Loucy (cell line): ENCODE data around the gene YIF1A.

Experiments used
- H2AFZ ChIP-seq: fragments of 200-600 bp; sonication (generic); 2 replicates; pipeline ENCODE4 v1.6.0; 2016; ENCODE audit warnings: antibody characterized with exemption, mild to moderate bottlenecking, low read length, moderate library complexity
- H3F3A ChIP-seq: fragments of 200-600 bp; 2 replicates; pipeline ENCODE4 v1.6.0; 2016; ENCODE audit warnings: antibody characterized with exemption, low read depth, mild to moderate bottlenecking
- H3K27me3 ChIP-seq: fragments of 200-600 bp; sonication (generic); 2 replicates; pipeline ENCODE4 v1.6.1; 2014; ENCODE audit warnings: low read length, mild to moderate bottlenecking; ENCODE audit not compliant: insufficient read depth, poor library complexity, severe bottlenecking
- H3K36me3 ChIP-seq: fragments of 200-600 bp; sonication (generic); 2 replicates; pipeline ENCODE4 v1.6.1; 2016; ENCODE audit warnings: low read length; ENCODE audit not compliant: insufficient read depth
- H3K4me1 ChIP-seq: fragments of 200-600 bp; sonication (generic); 2 replicates; pipeline ENCODE4 v1.5.1; 2014; ENCODE audit warnings: low read length, mild to moderate bottlenecking; ENCODE audit not compliant: insufficient read depth, poor library complexity, severe bottlenecking
- H3K4me2 ChIP-seq: fragments of 200-600 bp; sonication (generic); 2 replicates; pipeline ENCODE4 v1.6.0; 2014; ENCODE audit warnings: antibody characterized with exemption, low read length, low read depth, mild to moderate bottlenecking; ENCODE audit not compliant: poor library complexity, severe bottlenecking
- H3K4me3 ChIP-seq: fragments of 200-600 bp; sonication (generic); 2 replicates; pipeline ENCODE4 v1.5.1; 2014; ENCODE audit warnings: low read length, mild to moderate bottlenecking, mixed read lengths; ENCODE audit not compliant: poor library complexity, severe bottlenecking
- H3K79me2 ChIP-seq: fragments of 200-600 bp; sonication (generic); 2 replicates; pipeline ENCODE4 v1.6.1; 2014; ENCODE audit warnings: low read length; ENCODE audit not compliant: insufficient read depth
- H3K9ac ChIP-seq: fragments of 200-600 bp; sonication (generic); 2 replicates; pipeline ENCODE4 v1.6.0; 2014; ENCODE audit warnings: mild to moderate bottlenecking, low read depth, low read length, moderate library complexity; ENCODE audit not compliant: poor library complexity, severe bottlenecking
- H3K9me2 ChIP-seq: fragments of 200-600 bp; sonication (generic); replicated peaks from 2 replicates; pipeline ENCODE4 v1.6.1; 2016; ENCODE audit warnings: low read depth, low read length, mixed read lengths
- H3K9me3 ChIP-seq: fragments of 200-600 bp; sonication (generic); 2 replicates; pipeline ENCODE4 v1.6.1; 2014; ENCODE audit warnings: mild to moderate bottlenecking, antibody characterized with exemption, low read length, low read depth; ENCODE audit not compliant: insufficient read depth
- H4K20me1 ChIP-seq: fragments of 200-600 bp; sonication (generic); 2 replicates; pipeline ENCODE4 v1.6.0; 2014; ENCODE audit warnings: antibody characterized with exemption, low read length, mild to moderate bottlenecking; ENCODE audit not compliant: insufficient read depth, poor library complexity, severe bottlenecking
- EZH2phosphoT487 ChIP-seq: fragments of 200-600 bp; IDR thresholded peaks from 2 replicates; pipeline ENCODE4 v1.6.1; 2018; ENCODE audit warnings: antibody characterized with exemption, mild to moderate bottlenecking, moderate library complexity, borderline replicate concordance
- TF ChIP-seq, protein P1 (sequence below): fragments of 200-600 bp; sonication (generic); conservative IDR thresholded peaks from 2 replicates; pipeline ENCODE4 v1.5.1; 2014; ENCODE audit warnings: mild to moderate bottlenecking, antibody characterized with exemption, low read length

Gene YIF1A

GRCh38 chr11:66264383-66264782 is 24.6 kb downstream of the YIF1A start:
- Histone ChIP-seq H3K79me2 (peaks cover 17% of the 10 kb centered on the region), H3K4me3 (no peak overlapping the region), H3F3A (no peaks in the 10 kb centered on the region), H3K4me2 (no peak overlapping the region), H3K9me3 (no peaks in the 10 kb centered on the region), H2AFZ (no peak overlapping the region), H3K9me2 (no peaks in the 10 kb centered on the region), H3K4me1 (peaks cover 15% of the 10 kb centered on the region), H3K27me3 (no peaks in the 10 kb centered on the region), H3K36me3 (peaks cover 30% of the 10 kb centered on the region; the same call in 1 of the 2 replicates), H3K9ac (no peak overlapping the region), H4K20me1 (peaks cover 7% of the 10 kb centered on the region)
- TF ChIP-seq, protein P1, sequence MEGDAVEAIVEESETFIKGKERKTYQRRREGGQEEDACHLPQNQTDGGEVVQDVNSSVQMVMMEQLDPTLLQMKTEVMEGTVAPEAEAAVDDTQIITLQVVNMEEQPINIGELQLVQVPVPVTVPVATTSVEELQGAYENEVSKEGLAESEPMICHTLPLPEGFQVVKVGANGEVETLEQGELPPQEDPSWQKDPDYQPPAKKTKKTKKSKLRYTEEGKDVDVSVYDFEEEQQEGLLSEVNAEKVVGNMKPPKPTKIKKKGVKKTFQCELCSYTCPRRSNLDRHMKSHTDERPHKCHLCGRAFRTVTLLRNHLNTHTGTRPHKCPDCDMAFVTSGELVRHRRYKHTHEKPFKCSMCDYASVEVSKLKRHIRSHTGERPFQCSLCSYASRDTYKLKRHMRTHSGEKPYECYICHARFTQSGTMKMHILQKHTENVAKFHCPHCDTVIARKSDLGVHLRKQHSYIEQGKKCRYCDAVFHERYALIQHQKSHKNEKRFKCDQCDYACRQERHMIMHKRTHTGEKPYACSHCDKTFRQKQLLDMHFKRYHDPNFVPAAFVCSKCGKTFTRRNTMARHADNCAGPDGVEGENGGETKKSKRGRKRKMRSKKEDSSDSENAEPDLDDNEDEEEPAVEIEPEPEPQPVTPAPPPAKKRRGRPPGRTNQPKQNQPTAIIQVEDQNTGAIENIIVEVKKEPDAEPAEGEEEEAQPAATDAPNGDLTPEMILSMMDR, result no peak
- no peak for TF ChIP-seq EZH2phosphoT487

DNA sequence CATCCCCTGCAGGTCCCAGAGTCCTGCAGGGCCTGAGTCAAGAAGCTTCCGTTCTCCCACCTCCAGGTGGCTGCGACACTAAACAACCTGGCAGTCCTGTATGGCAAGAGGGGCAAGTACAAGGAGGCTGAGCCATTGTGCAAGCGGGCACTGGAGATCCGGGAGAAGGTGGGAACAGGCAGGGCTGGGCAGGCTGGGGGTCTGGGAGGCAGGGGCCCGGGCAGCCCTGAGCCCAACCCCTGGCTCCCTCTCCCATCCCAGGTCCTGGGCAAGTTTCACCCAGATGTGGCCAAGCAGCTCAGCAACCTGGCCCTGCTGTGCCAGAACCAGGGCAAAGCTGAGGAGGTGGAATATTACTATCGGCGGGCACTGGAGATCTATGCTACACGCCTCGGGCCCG is 25.2 kb downstream of the YIF1A start:
- Histone ChIP-seq H3K9me3 (no peaks in the 10 kb centered on the region), H3K4me3 (no peak overlapping the region), H3F3A (no peaks in the 10 kb centered on the region), H4K20me1 (peaks cover 7% of the 10 kb centered on the region), H3K4me1 (peaks cover 15% of the 10 kb centered on the region), H3K36me3 (peaks cover 30% of the 10 kb centered on the region; the same call in 1 of the 2 replicates), H3K27me3 (no peaks in the 10 kb centered on the region), H2AFZ (no peak overlapping the region), H3K4me2 (no peak overlapping the region), H3K79me2 (peaks cover 17% of the 10 kb centered on the region), H3K9ac (no peak overlapping the region), H3K9me2 (no peaks in the 10 kb centered on the region)
- TF ChIP-seq, protein P1, result no peak
- no peak for TF ChIP-seq EZH2phosphoT487

GRCh38 chr11:66263231-66263630 is 25.7 kb downstream of the YIF1A start:
- Histone ChIP-seq H3K9me2 (no peaks in the 10 kb centered on the region), H2AFZ (no peak overlapping the region), H3F3A (no peaks in the 10 kb centered on the region), H3K4me3 (no peak overlapping the region), H3K36me3 (peaks cover 30% of the 10 kb centered on the region; the same call in 1 of the 2 replicates), H4K20me1 (peaks cover 11% of the 10 kb centered on the region), H3K4me1 (peaks cover 20% of the 10 kb centered on the region), H3K9ac (no peak overlapping the region), H3K79me2 (peaks cover 21% of the 10 kb centered on the region), H3K4me2 (no peak overlapping the region), H3K27me3 (no peaks in the 10 kb centered on the region), H3K9me3 (no peaks in the 10 kb centered on the region)
- TF ChIP-seq, protein P1, result no peak
- no peak for TF ChIP-seq EZH2phosphoT487
